Activated effector memory CD4-positive, alpha-beta T cell treated with anti-CD3 and anti-CD28 coated beads, Interleukin-2, amount 50 U/mL, for 16 hours (primary cell): ENCODE data around the gene TRA2B.
"Not testable (repeated sequence)": the region's sequence is repeated elsewhere in the genome, so short reads cannot be mapped to it uniquely, and the experiment has no call there.

Experiments
- DNase-seq: peaks from one replicate; pipeline ENCODE4 v3.0.0-alpha.2; 2020

TRA2B gene

GRCh38 chr3:185926445-185926844, 11.4 kb downstream of the TRA2B start:
- DNase-seq, result no peak

- no peak for DNase-seq
These were observed 12.5 kb downstream of the TRA2B start for GRCh38 chr3:185925353-185925752.

- DNase-seq, result no peak
These were observed 13.4 kb downstream of the TRA2B start for GRCh38 chr3:185924375-185924774.

GRCh38 chr3:185920184-185920583, 17.6 kb downstream of the TRA2B start:
- DNase-seq, result no peak

DNA sequence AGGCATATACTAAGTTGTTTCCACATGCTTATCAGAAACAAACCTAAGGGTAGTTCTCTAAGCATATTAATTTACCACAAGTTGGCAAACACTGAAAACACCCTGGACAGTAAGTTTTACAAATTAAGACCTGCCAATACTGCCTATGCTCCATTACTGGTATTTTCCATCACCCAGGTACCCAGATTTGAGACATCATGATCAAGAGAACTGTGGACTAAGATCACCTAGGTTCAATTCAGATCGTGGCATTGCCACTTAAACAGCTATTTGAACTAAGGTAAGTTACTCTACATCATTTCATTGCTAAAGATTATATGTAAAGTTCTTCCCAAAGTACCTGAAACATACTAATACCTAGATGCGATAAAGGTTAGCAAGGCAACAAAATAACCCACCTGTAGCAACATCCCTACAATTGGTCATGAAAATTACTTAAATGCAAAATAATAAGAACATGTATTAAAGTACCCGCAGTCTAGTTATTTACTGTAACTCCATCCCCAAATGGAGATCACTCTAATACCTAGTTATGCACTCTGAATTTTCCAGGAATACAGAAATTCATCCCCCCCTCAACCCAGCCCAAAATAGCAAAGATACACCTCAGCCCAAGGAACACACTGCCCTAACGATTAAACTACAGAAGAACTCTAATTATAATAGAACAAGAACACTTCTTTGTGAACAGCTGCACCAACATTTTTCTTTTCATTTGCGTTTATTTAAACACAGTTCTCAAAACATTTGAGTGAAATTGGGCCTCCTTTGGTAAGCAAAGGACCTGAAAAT, 21.6 kb downstream of the TRA2B start:
- DNase-seq, result no peak

GRCh38 chr3:185915642-185916041, 22.2 kb downstream of the TRA2B start:
- DNase-seq, result no peak

DNA sequence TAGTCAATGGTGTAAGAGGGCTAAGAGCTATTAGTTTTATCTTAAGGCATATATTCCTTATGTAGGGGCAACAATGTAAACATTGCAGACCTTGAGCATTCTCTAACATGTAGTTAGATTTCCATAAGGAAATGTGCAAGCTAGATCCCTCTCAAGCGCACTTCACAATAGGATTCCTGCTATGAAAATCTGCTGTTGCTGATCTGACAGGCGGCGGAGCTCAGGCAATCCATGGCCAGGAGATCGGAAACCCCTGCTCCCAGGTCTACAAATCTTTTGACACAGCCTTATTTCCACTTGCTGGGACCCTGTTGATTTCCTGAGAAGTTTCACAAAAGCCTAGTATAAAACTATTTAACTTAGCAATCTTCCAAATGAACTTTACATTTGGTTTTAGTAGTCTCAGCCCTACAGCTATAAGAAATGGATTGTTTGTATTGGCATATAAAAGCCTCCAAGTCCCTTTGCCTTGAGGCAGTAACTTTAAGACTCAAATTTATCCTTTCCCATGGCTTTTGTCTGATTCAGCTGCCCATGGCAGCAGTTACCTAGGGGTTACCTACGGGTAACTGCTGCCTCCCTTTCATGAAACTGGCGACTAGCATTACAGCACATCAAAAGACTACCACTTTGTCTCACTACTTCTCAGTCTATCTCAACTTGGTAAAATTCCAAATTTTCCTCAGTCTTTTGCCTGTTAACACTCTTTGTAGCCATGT, 22.7 kb downstream of the TRA2B start:
- no peak for DNase-seq

DNA sequence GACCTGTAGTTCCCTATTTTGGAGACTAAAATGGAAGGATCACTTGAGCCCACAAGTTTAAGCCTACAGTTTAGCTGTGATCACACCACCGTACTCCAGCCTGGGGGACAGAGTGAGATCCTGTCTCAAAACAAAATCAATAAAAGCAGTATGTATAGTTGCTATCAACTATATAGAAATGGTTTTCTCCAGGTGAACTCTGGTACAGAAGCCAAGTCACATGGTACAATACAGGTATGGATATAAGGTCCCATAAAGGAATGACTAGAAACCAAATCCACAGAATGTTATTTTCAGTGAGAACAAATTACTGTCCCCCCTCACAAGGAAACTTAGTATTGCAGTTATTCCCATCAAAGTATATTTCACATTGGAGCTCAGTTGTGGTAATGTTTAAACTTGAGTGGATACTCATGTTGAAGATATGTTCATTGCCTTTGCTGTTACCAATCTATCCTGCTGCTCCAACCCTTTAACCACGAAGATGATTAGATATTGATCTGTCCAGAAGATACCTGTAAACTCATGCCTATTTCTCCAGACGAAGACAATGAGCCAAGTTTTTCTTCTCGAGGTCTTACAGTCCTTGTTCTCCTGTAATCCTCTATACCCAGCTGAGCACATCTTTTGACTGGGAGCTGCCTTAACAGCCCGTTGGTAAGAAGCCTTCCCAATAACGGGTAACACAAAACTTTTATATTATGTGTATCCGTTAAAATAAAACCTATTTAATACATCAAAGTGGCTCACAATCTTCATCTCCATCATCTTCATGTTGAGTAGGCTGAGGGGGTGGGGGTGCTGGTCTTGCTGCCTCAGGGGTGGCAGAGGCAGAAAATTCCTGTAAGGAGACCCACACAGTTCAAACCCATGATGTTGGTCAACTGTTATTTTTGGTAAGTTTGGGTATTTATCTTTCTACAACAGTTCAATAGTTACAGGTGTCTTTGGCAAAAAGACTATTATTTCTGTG, 24.6 kb downstream of the TRA2B start:
- DNase-seq, result no peak

- DNase-seq, result no peak
These were observed 25.3 kb downstream of the TRA2B start for GRCh38 chr3:185912512-185912911.

DNA sequence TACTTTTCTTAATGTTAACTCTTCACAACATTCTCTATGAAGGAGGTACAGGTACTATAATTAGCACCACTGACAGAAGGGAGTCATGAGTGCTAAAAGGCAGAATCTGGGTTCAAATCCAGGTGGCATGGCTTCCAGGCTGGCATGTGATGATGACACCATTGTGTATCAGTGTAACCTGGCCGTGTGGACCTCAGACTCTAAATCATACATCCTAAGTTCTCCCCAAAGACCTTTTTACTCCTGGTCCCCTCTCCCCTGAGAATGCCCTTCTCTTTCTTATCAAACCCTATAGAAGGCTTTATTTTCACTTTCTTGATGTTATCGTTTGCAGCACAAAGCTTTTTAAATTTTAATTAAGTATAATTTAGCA, 26.8 kb downstream of the TRA2B start:
- not testable (repeated sequence) for DNase-seq

- DNase-seq, result not testable (repeated sequence)
These were observed 27.3 kb downstream of the TRA2B start for GRCh38 chr3:185910322-185911075.

DNA sequence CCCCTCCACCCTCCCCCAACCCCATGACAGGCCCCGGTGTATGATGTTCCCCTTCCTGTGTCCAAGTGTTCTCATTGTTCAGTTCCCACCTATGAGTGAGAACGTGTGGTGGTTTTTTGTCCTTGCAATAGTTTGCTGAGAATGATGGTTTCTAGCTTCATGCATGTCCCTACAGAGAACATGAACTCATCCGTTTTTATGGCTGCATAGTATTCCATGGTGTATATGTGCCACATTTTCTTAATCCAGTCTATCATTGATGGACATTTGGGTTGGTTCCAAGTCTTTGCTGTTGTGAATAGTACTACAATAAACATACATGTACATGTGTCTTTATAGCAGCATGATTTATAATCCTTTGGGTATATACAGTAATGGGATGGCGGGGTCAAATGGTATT, 27.9 kb downstream of the TRA2B start:
- DNase-seq, result not testable (repeated sequence)

DNA sequence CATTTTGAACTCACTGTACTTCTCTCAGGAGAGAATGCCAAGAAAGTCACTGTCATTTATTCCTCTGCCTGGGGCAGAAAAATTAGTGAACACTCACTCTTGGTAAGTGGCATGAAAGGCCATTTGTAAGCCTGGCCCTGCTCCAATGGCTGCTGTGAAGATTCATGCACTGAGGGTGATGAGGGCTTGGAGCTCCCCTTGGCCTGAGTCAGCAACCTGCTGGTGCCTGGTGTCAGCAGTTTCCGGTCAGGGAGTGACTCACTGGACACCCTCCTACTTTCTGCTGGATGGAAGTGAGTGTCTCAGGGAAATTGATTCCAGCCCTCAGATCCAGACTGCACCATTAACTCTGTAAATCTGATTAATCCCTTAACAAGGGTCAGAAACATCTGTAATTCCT, 37.6 kb downstream of the TRA2B start:
- DNase-seq, result no peak

- DNase-seq, result no peak
These were observed 41.2 kb downstream of the TRA2B start for GRCh38 chr3:185896636-185897035.

DNA sequence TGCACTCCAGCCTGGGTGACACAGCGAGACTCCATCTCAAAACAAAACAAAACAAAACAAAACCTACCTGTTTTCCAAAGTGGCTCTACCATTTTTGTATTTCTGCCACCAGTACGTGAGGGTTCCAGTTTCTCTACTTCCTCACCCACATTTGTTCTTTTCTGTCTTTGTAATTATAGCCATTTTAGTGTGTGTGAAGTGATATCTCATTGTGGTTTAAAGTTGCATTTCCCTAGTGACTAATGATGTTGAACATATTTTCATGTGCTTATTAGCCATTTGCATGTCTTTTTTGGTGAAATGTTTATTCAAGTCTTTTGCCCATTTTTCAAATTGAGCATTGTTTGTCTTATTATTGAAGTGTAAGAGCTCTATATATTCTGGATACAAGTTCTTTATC, 50.7 kb downstream of the TRA2B start:
- DNase-seq, result no peak

DNA sequence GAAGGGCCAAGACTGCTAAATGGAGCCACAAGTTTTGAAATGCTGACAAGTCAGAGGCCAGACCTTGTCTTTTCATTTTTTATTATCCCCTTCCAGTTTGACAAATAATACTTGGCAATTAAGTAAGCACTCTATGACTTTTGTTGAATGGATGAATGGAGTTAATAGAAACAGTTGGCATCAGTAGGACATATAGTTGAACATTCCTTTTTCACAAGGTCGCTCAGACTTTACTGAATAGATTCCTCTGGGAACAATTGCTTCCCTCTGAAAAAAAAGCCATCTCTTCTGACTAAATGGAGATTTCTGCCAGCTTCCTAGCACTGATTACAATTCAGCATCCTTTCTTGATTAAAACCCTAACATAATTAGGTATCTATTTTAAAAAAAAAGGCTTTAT, 53.2 kb downstream of the TRA2B start:
- no peak for DNase-seq

DNA sequence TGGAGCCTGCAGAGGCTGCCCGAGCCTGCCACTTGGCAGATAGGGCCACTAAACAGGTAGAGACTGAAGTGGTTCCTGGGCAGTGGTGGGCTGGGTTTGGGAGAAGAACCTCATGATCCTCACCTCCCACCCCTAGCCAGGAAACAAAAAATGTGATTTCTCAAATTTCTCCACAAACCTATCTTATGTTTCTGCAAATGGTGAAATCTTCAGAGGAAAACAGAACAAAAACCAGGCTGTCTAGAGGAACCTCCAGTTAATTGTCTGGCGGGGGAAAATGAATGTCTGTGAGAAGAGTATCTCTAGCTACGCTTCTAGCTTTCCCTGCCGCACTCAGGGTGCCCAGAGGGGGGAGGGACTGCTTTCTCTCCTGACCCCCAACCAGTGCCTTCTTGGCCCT, 55.9 kb downstream of the TRA2B start:
- DNase-seq, result no peak

DNA sequence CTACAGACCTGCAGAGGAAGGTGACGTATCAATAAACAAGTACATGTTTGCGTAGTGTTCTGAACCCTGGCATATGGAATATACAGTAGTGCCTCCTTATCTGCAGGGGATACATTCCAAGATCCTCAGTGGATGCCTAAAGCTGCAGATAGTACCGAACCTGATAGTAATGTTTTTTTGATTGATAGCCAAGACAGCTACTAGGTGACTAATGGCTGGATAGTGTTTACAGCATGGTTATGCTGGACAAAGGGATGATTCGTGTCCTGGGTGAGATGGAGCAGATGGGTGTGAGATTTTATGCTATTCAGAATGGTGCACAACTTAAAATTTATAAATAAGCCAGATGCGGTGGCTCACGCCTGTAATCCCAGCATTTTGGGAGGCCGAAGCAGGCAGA, 57.2 kb downstream of the TRA2B start:
- no peak for DNase-seq

GRCh38 chr3:185878920-185879319, 58.9 kb downstream of the TRA2B start:
- no peak for DNase-seq

- DNase-seq, result no peak
These were observed 63.7 kb downstream of the TRA2B start for GRCh38 chr3:185874119-185874518.

DNA sequence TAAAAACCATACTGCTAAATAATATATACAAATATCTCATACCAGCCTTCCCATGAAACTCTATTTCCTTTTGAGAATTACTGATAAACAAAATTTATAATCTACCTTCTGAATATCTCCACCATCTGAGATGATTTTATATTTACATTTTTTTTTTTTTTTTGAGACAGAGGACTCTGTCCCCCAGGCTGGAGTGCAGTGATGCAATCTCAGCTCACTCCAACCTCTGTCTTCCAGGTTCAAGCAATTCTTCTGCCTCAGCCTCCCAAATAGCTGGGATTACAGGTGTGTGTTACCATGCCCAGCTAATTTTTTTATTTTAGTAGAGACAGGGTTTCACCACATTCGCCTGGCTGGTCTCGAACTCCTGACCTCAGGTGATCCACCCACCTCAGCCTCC, 70.2 kb downstream of the TRA2B start:
- no peak for DNase-seq

- DNase-seq, result no peak
These were observed 70.8 kb downstream of the TRA2B start for GRCh38 chr3:185866995-185867394.

GRCh38 chr3:185866555-185866954, 71.3 kb downstream of the TRA2B start:
- DNase-seq, result no peak
